Left hindlimb (tissue), 1 donor: ENCODE measurements around the gene SMG6.

ENCODE experiments used
- DNase-seq: peaks from one replicate; pipeline ENCODE4 v3.0.0-alpha.2; 2018

SMG6 gene

GRCh38 chr17:2070241-2071023 lies 233.2 kb downstream of the SMG6 start:
- DNase-seq: no peak

GRCh38 chr17:2068519-2069051 lies 235.0 kb downstream of the SMG6 start:
- no peak for DNase-seq

DNA sequence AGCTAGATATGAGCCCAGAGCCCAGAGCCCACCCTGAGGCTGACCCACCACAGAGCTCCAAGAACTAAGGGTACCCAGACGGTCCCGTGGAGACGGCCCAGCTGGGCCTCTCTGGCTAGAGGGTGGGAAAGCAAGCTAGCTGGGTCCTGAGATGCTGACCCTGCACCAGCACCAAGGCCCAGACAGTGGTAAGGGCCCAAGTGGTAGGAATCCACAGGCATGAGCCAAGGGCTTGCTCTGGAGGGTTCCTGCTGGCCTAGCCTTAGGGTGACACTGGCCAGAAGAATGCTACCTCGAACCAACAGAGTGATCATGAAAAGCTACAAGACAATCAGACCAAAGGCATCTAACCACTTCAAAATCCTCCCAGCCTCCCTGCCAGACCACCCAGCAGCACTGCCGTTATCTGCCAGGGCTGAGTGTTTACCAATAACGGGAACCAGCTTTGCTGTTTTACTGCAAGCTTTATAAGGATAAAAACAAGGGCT lies 235.5 kb downstream of the SMG6 start:
- peak; percentile 48 for DNase-seq

DNA sequence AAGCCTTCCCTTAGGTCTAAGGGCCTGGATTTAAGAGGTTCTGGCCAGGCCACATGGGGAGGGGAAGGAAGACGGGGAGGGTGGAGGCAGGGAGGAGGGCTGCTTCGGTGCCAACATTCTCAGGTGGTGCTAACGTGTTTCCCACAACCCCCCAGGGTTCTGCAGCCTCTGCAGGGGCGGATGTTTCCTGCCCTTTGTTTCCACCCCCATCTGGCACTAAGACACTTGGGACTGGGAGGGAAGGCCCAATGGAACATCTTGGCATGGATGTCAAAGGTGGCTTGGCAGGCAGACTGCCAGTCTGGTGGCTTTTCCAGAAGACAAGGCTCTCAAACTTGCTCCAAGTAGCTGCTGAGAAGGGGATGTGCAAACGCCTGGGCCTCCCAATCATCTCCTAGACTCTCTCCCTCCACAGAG lies 236.0 kb downstream of the SMG6 start:
- DNase-seq: peak; percentile 43

GRCh38 chr17:2067048-2067561 lies 236.5 kb downstream of the SMG6 start:
- no peak for DNase-seq

DNA sequence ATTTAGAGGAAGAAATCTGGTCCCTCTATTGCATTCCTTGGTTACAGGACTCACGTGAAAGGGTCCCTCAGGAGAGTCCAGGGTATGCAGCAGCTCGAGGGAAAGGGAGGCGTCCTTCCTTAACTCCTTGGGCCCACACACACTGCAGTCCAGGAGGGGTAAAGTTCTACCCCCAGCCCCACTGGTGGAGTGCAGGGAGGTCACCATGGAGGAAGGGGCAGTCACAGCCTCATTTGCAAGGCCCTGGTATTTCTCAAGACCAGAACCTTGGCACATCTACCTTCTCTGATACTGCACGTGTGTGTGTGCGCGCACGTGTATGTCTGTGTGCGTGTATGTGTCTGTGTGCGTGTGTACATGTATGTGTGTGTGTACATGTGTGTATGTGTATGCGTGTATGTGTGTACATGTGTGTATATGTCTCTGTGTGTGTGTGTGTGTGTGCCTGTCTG lies 237.6 kb downstream of the SMG6 start:
- DNase-seq: no peak

GRCh38 chr17:2064980-2065785 lies 238.4 kb downstream of the SMG6 start:
- peak; percentile 67 for DNase-seq

DNA sequence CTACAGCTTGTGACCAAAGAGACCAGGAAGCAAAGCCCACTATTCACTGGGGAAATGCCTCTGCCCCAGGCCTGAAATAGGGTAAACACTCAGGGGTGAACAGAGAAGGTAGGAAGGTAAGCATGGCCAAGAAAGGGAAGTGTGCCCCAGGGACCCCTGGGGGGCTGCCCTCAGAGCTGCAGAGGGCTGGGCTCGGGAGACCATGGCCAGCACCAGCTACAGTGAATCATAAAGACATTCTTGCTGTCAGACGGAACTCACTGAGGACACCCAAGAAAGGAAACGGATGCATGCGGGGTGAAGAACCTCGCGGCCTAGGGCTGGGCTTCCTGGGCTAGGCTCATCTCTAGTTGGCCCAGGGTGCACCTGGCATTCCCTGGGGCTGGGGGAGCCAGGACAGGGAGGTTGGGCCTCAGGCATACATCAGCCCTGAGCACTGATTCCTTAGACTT lies 239.0 kb downstream of the SMG6 start:
- no peak for DNase-seq

DNA sequence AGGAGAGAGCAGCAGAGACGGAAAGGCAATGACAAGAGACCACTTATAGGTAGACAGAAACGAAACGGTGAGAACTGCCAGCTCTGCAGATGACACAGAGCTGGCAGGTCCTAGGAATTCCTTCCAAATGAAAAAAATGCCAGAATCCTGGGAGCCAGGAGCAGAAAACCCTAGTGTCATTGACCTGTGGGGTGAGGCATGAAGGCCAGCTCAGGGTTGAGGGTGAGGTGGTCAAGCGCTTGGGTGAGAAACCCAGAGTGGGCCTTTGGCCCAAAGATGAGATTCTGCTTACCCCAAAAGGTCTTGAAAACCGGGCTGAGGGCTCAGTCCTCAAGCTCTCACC lies 239.5 kb downstream of the SMG6 start:
- DNase-seq: no peak

DNA sequence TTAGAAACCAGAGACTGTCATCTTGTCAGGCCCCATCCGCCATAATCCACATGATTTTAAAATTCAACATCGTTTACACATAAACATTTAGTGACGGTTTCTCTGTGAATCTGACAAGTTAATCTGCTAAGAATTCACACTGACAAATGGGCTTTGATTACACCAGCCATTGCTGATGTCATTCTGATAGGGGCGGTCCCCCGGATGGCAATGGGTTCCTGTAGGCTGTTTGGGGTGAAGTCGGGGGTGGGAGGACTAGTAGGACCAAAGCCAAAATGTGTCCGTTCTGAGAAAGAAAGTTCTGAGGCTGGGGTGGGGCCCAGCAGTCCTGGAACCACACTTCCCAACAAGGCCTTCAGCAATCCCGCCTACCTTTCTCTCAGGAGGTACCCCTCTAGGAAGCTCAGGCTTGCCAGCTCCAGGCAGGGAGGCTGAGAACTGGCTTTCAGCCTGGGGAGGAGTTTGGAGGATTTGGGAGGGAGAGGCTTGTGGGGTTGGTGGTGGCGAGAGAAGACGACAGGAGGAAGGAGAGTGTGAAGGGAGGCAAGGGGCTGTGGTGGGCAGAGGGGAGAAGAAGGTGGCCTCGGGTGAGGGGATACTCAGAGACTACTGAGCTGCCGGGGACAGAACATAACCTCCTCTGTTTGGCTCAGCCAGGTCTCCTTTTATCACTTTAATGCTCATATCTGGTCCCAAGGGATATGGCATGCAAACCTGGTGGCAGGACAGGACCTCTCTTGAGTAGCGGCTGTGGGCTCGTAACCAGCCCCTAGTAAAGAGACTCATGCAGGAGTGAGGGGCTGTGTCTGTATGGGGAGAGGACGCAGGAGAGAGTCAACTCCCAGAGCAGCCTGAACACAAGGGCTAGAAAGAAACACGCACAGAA lies 240.1 kb downstream of the SMG6 start:
- peak; percentile 43 for DNase-seq

- peak; percentile 61 for DNase-seq
These were observed 240.9 kb downstream of the SMG6 start for GRCh38 chr17:2062571-2063183.

GRCh38 chr17:2061441-2061958 lies 242.1 kb downstream of the SMG6 start:
- DNase-seq: peak; percentile 43

DNA sequence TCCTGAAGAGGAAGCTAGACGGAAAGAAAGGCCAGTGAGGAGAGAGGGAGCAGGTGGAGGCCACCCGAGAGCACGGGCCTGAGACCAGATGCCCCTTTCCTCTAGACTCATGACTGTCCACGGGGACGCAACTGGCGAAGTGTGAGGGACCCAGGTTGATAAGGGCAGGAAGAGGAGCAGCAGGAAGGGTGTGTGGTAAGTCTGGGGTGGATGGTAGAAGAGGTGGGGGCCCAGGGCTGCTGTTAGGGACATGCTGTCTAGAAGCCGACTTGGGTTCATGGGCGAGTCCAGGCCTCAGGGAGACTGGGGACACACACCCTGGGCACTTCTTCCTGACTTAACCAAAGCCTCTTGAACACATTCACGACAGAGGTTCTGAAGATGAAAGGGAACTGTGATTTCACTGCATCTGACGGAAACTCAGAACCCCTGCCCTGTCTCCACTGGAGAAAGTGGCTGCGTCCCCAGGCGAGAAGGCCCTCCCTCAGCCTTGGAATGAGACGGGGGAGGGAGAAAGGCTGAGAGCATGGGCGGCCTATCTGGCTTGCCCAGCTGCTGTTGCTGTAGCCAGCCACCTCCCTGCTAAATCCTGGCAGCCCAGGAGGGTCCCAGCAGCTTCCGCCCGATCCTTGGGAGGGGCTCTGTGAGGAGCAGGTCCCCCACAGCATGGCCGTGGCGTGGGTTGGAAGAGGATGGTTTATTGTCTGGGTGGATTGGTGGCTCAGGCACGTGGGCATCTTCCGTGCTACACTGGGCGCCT lies 242.7 kb downstream of the SMG6 start:
- DNase-seq: peak; percentile 42

GRCh38 chr17:2060385-2060658 lies 243.3 kb downstream of the SMG6 start:
- DNase-seq: no peak

GRCh38 chr17:2059547-2060384 lies 243.8 kb downstream of the SMG6 start:
- DNase-seq: no peak

GRCh38 chr17:2058586-2059546 lies 244.7 kb downstream of the SMG6 start:
- peak; percentile 70 for DNase-seq

GRCh38 chr17:2057760-2058585 lies 245.6 kb downstream of the SMG6 start:
- peak; percentile 51 for DNase-seq
